HG03066 (cell line): Measurements from ENCODE around the gene RAPGEF1.

Source experiments
- ATAC-seq: cut with Tn5 transposase; IDR thresholded peaks from one replicate; pipeline ENCODE4 v1.9.1; 2021; ENCODE audit warnings: low read depth; ENCODE audit not compliant: unreplicated experiment

RAPGEF1 gene

GRCh38 chr9:131708226-131709002, 31.5 kb downstream of the RAPGEF1 start:
- ATAC-seq = no peak

DNA sequence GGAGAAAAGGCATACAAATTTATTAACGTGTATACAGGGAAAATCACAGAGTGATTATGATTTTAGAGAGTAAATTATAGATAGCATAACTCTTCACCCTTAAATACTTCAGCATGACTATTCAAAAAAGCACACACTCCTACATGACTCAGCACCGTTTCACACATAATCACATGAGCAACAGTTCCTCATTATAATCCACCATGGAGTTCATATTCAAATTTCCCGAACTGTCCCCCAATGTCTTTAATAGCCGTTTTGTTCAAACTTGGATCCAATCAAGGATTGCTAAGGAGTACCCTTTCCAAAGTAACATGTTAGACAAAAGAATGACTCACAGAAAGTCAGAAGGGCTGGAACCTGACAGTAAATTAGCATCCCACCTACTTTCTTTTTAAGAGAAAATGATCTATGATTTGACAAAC, 32.1 kb downstream of the RAPGEF1 start:
- ATAC-seq = no peak

GRCh38 chr9:131707050-131707449, 32.8 kb downstream of the RAPGEF1 start:
- no peak for ATAC-seq

- no peak for ATAC-seq
These were observed 33.3 kb downstream of the RAPGEF1 start for GRCh38 chr9:131706608-131706970.

DNA sequence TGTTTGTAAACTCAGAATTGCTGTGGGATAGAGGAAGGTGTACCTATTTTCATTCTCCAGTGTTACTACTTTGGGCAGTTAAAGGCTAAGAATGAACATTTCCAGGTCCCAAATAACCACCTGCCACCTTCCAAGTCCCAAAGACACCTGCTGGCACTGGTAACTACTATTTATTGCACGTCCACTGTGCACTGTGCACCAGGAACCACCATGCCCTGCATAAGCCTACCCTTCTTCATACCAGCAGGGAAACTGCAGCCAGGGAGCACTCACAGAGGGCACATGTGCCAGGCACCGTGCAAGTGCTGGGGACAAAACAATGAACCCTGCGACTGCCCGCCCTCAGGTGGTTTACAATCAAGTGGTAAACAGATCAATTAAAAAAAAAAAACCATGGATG, 34.9 kb downstream of the RAPGEF1 start:
- ATAC-seq = no peak

- no peak for ATAC-seq
These were observed 35.5 kb downstream of the RAPGEF1 start for GRCh38 chr9:131704141-131704983.

- ATAC-seq = no peak
These were observed 36.2 kb downstream of the RAPGEF1 start for GRCh38 chr9:131703697-131704096.

GRCh38 chr9:131702911-131703310, 37.0 kb downstream of the RAPGEF1 start:
- ATAC-seq = no peak

DNA sequence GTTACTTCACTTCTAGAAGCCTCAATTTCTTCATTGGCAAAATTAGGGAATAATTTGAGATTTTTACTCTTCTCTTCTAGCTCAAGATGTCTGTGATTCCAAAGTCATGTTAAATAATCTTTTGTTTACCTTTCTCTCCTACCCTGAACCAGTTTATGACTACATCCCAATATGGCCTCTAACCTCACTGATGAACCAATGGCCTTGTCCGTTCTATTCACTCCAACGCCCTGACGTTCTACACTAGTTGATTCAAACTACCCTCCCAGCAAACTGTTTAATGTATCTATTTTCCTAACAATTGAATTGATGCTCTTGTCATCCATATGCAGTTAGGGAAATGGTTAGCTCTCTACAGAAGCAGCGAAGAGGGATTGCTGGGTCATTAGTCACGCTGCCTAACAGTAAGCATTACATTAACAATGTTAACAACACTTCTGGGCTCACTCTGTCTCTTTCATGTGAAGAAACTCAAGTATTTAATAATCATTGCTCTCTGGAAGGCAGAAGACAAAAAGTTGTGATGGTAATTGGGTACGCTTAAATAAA, 38.0 kb downstream of the RAPGEF1 start:
- no peak for ATAC-seq

GRCh38 chr9:131701436-131701781, 38.5 kb downstream of the RAPGEF1 start:
- no peak for ATAC-seq

DNA sequence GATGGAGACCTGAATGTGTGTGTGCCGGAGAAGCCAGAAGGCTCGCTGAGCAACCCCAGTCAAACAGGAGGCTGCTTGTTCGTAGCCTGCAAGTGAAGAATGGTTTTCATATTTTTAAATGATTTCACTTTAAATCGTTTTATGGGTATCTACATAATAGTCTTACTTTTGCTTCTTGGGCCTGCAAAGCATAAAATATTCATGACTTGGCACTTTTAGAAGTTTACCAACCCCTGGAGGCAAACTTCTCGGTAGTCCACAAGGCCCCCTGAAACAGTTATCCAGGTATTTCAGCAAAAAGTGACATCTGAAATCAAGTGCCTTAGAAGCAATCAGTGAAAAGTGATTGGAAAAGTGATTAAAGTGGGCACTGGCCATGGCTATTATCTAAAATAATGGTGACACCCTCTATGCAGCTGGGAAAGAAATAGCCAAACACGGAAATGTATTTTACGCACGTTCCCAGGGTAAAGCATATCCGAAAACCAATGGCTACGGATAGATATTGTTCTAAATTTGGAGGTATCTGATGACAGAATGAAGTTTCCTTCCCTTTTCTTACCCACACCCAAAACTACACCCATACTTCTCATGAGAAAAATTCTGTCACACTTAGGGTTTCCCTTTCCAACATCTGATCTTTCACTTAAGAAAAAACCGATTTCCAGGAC, 39.0 kb downstream of the RAPGEF1 start:
- ATAC-seq = no peak

- no peak for ATAC-seq
These were observed 39.8 kb downstream of the RAPGEF1 start for GRCh38 chr9:131700076-131700475.

DNA sequence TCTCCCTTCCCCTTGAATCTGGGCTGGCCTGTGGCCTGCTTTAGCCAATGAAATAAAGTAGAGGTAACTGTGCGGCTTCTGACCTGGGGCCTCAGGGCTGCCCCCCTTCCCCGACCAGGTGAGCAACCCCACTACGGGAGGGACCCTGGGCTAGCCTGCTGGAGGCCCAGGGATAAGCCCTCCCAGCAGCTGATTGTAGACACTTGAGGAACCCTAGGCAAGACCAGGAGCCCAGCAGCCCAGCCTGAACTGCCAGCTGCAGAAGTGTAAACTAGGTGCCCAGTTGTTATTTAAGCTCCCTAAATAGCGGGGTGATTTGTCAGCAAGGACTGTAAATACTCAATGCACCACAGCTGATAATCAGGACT, 41.3 kb downstream of the RAPGEF1 start:
- ATAC-seq = no peak

DNA sequence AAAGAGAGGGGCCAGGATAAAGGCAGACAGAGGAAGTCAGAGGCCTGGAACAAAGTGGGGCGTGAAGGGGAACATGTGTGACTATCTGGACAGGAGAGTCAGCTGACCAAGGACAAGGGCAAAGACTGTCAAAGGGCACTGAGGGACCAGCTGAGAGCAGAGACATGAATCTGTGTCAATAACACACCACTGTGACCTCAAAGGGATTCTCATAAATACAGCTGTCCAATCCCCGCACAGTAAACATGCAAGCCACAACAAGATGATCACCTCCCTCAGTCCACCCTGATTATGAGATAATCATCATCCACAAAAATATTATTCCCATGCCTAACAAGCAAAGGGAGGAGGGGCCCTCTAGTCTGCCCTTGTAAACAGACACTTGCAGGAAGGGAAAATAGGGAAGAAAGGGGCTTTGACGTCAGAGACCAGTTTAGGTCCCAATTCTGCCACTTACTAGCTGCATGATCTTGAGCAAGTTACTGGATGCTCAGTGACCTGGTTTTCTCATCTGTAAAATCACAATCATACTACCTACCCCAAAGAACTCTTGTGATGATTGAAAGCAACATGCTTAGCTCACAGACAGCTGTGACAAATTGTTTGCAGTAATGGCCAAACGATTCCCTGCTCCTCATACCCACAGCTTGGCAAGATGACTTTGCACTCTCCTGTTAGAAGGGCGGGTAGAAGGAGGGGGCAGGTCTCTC, 41.8 kb downstream of the RAPGEF1 start:
- ATAC-seq = no peak

DNA sequence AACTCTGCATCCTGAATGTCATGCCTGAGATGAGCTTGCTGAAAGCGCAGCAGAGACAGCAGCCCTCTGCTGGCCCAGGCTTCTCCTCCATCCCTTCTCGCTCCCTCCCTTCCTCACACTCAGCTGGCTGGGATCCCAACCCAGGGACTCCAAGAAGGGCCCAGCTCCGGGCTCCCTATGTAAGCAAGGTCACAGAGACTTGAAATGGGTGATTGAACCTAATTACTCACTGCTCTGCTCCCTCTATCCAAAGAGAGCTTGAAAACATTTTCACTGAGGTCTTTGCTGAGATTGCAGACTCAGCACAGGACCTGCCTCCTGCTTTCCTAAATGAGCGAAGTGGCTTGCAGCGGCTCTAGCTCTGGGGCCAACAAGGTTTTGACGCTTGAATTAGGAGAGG, 42.8 kb downstream of the RAPGEF1 start:
- no peak for ATAC-seq

DNA sequence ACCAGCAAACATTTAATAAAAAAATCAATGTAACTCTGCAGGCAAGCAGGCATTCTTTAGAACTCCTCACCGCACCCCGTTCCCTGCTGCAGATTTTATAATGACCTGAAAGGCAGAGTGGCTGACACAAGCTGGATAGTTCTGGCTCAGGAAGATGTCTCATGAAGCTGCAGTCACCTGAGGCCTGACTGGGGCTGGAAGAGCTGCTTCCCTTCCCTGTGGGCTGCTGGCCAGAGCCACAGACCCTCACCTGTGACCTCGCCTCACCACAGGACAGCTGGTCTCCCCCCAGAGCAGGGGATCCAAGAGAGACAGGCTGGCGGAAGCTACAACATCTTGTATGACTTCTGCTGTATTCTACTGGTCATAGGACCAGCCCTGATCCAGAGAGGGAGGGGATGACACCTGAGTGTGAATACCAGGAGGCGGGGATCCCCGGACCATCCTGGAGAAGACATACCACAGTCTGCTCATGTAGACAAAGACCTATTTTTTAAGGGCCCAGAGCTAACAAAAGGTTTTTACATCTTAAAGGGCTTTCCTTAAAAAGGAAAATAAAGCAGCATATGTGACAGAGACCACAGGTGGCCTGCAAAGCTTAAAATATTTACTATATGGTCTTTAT, 43.9 kb downstream of the RAPGEF1 start:
- ATAC-seq = no peak

- no peak for ATAC-seq
These were observed 44.5 kb downstream of the RAPGEF1 start for GRCh38 chr9:131695366-131695765.

DNA sequence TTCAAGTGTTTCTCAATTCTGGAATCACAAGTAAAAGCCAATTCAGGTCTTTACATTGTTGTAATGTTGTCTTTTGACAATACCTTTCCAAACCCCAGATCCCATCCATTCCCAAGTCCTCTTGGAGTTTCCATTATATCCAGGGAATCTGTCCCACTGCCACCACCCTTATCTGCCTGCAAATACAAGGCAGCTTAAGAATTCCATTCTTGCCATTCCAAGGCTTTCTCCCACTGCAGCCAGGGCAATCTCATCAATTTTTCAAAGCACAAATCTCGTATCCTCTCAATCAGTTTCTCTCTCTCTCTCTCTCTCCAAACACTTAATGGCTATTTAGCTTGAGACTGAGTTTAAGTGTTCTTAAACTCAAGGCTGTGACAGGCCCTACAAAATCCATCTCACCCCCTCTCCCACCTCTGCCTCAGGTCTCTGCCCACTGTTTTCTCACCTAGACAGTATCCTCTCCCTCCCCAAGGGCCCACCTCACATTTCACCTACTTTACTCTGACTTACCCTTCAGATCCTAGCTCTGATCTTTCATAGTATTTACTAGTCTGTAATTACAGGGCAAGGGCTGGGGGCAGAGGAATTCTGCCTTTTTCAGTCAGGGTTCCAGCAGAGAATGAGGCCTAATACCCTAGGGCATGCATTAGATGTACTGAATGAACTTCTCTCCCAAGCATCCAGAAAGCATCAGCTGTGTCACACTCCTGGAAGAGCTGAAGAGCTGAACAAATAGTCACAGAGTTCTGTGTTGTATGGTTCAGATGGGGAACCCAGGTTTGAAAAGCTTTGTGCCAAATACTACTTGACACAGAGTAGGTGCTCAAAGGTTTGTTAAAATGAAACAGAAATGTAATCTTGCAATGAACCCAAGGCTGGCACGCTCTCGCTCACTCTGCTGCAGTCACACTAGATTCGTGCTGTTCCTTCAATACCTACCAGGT, 46.0 kb downstream of the RAPGEF1 start:
- no peak for ATAC-seq
